IPS DF 19.7 (cell line): ENCODE results near the gene ZSCAN5B.
A peak's percentile ranks its signal among the peaks of the same experiment; 100 is the strongest.

Experiments
- DNase-seq: peaks from one replicate; pipeline ENCODE4 v3.0.0-alpha.2; 2013; ENCODE audit warnings: low read depth, low spot score

ZSCAN5B gene

DNA sequence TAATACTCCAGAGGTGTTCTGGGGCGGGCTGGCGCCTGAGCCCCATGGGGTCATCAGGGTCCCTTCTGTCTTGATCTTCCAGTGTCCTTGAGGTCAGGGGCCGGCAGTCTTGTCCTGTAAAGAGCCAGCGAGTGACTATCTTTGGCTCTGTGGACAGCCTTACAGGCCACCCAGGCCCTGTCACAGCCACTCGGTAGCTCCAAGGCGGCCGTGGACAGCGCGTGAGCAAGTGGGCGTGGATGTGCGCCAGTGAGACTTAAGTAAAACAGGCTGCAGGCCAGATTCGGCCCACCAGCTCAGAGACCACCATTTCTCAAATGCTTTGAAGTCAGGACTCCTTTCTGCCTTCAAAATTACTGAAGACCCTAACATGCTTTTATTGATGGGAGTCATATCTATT is 52.8 kb downstream of the ZSCAN5B start:
- no peak for DNase-seq

DNA sequence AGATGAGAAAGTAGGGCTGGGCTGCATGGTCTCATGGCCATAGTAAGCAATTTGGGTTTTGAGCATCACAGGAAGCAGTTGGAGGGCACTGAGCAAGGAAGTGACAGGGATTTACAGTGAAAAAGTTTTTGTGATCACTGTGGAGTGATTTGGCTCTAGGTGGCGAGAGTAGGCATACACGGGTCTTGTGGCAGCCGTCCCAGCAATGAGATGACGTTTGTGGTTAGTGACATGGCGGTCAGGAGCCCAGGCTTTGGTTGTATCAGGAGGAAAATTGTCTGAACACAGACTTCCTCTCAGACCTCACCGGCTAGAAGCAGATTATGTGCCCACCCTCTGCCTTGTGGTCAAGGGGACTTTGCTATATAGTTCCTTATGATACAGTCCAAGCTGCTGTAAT is 53.2 kb downstream of the ZSCAN5B start:
- no peak for DNase-seq

DNA sequence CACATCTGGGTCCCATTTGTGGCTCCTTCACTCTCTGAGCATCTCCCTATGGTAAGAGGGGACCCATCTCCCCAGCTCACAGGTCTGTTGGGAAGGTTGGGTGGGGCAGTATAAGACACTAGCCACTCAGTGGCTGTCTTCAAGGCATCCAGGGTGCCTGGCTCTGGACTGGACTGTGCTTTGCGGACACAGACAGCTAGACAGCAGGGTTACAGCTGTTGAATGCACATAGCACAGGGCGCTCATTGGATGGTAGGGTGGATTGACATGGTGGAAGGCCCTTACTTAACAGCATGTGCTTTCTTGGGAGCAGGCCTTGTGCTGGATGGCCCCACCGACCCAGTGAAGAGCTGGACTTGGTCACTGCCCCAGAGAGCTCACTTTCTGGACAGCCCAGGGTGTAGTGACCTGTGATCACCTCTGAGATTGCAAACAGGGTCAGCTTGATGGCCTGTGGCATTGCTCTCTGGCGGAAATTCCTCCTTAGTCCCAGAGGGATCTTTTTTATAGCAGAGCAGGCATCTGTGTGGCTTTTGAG is 54.6 kb downstream of the ZSCAN5B start:
- no peak for DNase-seq

DNA sequence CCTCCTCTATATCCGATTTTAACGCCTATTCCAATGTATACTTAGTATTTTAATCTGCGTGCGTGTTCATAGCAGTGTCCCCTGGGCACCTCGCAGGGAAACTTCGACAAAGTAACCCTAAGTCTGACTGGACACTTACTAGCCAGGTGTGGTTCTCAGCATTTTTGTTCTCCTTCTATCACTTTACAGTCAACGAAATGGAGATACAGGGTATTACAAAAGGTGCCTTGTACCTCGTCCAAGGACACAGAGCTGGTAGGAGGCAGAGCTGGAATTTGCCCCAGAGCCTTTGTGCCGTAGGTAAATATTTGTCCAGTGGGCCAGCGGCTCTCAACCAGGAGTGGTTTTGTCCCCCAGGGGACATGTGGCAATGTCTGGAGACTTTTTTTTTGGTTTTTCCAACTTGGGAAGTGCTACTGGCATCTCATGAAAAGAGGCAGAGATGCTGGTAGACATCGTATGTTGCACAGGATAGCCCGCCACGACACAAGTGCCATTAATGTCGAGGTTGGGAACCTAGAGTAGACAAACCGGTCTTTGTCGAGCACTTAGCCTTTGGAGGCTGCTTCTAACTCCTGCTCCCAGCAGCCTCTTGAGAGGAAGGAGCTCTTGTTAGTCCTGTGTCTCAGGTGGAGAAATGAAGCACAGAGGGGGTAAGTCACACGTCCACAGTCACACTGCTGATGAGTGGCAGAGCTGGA is 55.3 kb downstream of the ZSCAN5B start:
- DNase-seq = no peak

DNA sequence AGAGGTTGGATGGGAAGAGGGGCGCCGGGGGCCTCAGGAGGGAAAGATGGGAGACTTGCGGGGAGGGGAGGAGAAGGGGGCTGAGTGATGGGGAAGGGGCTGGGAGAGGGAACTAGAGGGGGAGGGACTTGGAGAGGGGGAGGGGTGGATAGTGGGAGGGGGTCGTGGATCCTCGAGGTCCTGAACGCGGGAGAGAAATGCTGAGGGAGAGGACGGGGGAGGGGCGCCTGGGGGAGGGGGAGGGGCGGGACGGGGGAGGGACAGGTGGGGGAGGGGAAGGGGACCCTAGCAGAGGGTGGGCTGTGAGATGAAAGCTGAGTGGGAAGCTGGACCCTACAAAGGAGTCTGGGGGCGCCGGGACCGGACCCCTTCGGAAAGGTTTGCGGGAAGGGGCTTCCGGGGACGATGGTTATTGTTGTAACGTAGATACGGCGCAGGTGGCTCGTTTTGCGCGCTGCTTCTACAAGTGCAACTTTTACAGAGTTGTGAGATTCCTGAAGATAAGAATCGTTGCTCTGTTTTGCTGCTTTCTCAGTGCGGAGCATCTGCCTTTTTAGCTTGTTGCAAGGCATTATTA is 56.1 kb downstream of the ZSCAN5B start:
- DNase-seq = no peak

DNA sequence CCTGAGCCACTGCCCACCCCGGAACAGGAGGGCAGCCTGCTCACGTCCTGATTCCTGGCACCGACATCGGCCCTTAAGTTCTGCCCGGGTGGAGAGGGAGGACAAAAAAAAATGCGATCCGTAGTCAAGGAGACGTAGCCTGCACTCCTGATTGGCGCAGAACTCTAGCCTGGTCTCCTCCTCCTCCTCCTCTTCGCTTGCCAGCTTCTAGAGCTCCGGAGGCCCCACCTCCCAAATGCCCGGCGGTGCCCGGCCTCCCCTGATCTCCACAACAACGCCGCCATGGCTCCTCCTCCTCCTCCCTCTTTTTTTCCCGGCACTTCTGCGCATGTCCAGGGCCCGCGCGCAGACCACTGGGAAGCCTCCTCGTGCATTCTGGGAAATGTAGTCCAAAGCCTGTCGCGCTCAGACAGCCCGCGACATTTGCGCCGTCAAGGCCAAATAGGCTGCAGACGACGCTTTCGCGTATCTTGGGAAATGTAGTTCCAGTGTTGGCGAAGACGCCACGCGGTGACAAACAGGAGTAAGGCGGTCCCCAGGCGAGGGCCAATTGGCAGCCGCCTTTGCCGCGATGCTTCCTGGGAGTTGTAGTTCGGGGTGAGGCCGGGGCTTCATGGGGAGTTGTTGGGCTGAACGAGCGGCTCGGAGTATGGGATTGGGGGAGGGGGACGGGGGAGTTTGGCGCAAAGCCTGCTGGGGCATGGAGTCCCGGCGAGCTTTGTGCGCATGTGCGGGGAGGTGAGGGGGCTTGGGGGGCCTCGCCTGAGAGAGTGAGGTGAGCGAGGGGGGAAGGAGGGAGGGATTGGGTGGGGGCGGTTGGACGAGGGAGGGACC is 56.8 kb downstream of the ZSCAN5B start, which contains the start of gene ZNF444:
Gene ZNF444, plus strand, starts transcription at position 705 of the 834 bp plus-strand sequence. CDS start 5,625 bp downstream, outside the sequence.
- DNase-seq = peak; percentile 95

DNA sequence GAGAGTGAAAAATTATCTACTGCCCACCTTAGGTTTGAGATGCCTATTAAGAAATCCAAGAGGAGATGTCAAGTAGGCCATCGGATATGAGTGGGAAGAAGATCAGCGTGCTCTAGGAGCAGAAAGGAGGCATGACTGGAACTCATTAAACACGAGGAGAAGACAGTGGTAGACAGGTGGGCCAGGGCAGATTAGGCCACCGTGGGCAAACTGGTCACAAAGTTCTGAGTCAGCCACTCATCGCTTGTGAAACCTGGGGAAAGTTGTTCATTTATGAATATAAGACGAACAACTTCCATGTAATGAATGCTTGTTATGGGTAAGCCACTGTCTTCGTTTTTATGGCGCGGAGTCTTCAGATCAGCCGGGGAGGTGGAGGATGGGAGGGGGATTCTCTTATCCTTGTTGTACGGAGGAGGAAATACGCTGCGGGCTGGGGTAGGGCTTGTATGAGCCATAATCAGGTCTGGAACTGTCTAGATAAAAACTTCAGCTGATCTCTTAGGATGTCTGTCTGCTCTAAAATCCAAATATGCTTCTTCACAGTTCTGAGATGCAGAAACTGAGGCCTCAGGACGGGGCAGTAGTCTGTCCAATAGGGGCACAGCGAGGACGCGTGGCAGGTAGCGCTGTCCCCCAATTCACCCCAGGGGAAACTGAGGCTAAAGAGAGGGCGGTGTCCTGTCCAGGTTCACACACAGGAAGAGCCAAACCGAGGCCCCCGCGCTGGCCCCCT is 57.6 kb downstream of the ZSCAN5B start:
- no peak for DNase-seq
